GM12878 (cell line): ENCODE data around the gene RPRD2.

Experiments used
- POLR2AphosphoS5 ChIP-seq: IDR thresholded peaks from 2 replicates; pipeline ENCODE4 v1.6.1; 2011; ENCODE audit warnings: mild to moderate bottlenecking, low read length, inconsistent platforms
- SP1 ChIP-seq: IDR thresholded peaks from one replicate; pipeline ENCODE4 v1.6.1; 2011; ENCODE audit warnings: low read depth, low read length

GRCh38 chr1:150516616-150517015 lies 152.7 kb downstream of the RPRD2 start:
- TF ChIP-seq POLR2AphosphoS5 (no peak), SP1 (no peak)
